Natural killer cell treated with Interleukin-12 subunit alpha and Interleukin-12 subunit beta and Interleukin-15 and Interleukin-18, amount 100 ng/mL, for 72 hours (primary cell): ENCODE results near the gene MEI1. TPM values are rescaled to one million over a fixed set of nuclear protein-coding genes. Genes with fewer than 3 reads are reported as not detected.
"Not testable (repeated sequence)": the region's sequence is repeated elsewhere in the genome, so short reads cannot be mapped to it uniquely, and the experiment has no call there.

Experiments
- ATAC-seq, 2 donors: fragments of 150-1000 bp; cut with Tn5 transposase in 1 of 2; sonication (Bioruptor Pico), chemical (Tn5 transposase) in 1 of 2; 2 replicates each; pipeline ENCODE4 v1.10.0; 2021
- DNase-seq: peaks from one replicate; pipeline ENCODE4 v3.0.0; 2022; ENCODE audit warnings: low spot score
- H3K27ac Mint-ChIP-seq, 2 donors: 1 replicate in 1 of 2; 2 replicates in 1 of 2; pipeline ENCODE4 v1.8.0; 2022; ENCODE audit warnings: mixed read lengths in 2 of 2, mild to moderate bottlenecking in 1 of 2, moderate library complexity in 1 of 2
- H3K27me3 Mint-ChIP-seq, 2 donors: 1 replicate in 1 of 2; 2 replicates in 1 of 2; pipeline ENCODE4 v1.8.0; 2022; ENCODE audit warnings: mixed read lengths in 2 of 2
- H3K36me3 Mint-ChIP-seq: one replicate; pipeline ENCODE4 v1.8.0; 2022; ENCODE audit warnings: mixed read lengths
- H3K4me1 Mint-ChIP-seq, 2 donors: 1 replicate in 1 of 2; 2 replicates in 1 of 2; pipeline ENCODE4 v1.8.0; 2022; ENCODE audit warnings: low read depth in 2 of 2, mixed read lengths in 2 of 2, mild to moderate bottlenecking in 1 of 2
- H3K4me3 Mint-ChIP-seq: one replicate; pipeline ENCODE4 v1.8.0; 2022; ENCODE audit warnings: mixed read lengths
- H3K9me3 Mint-ChIP-seq: 2 replicates; pipeline ENCODE4 v1.8.0; 2022; ENCODE audit warnings: mixed read lengths
- total RNA-seq, 2 donors: library from RNA; stranded (reverse); gene quantifications; one replicate each; pipeline ENCODE4 v1.2.3, GENCODE V29; 2022

The MEI1 gene
- total RNA-seq, 2 donors from 2014 or later, result 20.2 to 82.7 TPM

- H3K36me3 Mint-ChIP-seq, result peaks cover 27% of the 10 kb centered on the region
Measured at GRCh38 chr22:41664951-41665350, 34.4 kb upstream of the MEI1 start.

GRCh38 chr22:41668971-41669911 is 30.1 kb upstream of the MEI1 start:
- Mint-ChIP-seq H3K36me3 (peaks cover under 1% of the 10 kb centered on the region), H3K27ac (no peak overlapping the region), H3K4me3 (no peak overlapping the region), H3K27me3 (no peaks in the 10 kb centered on the region), H3K9me3 (no peaks in the 10 kb centered on the region), H3K4me1 (peaks cover 14 to 24% of the 10 kb centered on the region in 2 donors)
- ATAC-seq (no peak), DNase-seq (no peak)

More at GRCh38 chr22:41664951-41665350, 34.4 kb upstream of the MEI1 start:
- ATAC-seq (no peak), DNase-seq (no peak)
- Mint-ChIP-seq H3K27ac (no peak overlapping the region), H3K27me3 (no peaks in the 10 kb centered on the region), H3K9me3 (no peaks in the 10 kb centered on the region), H3K4me3 (no peak overlapping the region), H3K4me1 (peaks cover 11 to 18% of the 10 kb centered on the region in 2 donors)

- not testable (repeated sequence) for DNase-seq, ATAC-seq, H3K27ac Mint-ChIP-seq, H3K27me3 Mint-ChIP-seq, H3K9me3 Mint-ChIP-seq, H3K36me3 Mint-ChIP-seq, H3K4me3 Mint-ChIP-seq
- H3K4me1 Mint-ChIP-seq, result peaks cover 12 to 18% of the 10 kb centered on the region in 2 donors
Measured at GRCh38 chr22:41672096-41672495, 27.2 kb upstream of the MEI1 start.

- Mint-ChIP-seq H3K27ac (no peak overlapping the region), H3K9me3 (no peaks in the 10 kb centered on the region), H3K27me3 (no peaks in the 10 kb centered on the region), H3K4me3 (no peak overlapping the region), H3K36me3 (peaks cover 6% of the 10 kb centered on the region), H3K4me1 (peaks cover 7 to 17% of the 10 kb centered on the region in 2 donors)
- DNase-seq (no peak), ATAC-seq (no peak)
Measured at GRCh38 chr22:41672780-41673509, 26.4 kb upstream of the MEI1 start.

GRCh38 chr22:41674846-41675340 is 24.4 kb upstream of the MEI1 start:
- Mint-ChIP-seq H3K9me3 (no peaks in the 10 kb centered on the region), H3K27me3 (no peaks in the 10 kb centered on the region), H3K4me1 (peaks cover 7 to 15% of the 10 kb centered on the region in 2 donors), H3K27ac (no peak overlapping the region), H3K36me3 (peaks cover 7% of the 10 kb centered on the region), H3K4me3 (no peak overlapping the region)
- ATAC-seq (no peak), DNase-seq (no peak)

GRCh38 chr22:41676134-41676533 is 23.2 kb upstream of the MEI1 start:
- H3K27me3 Mint-ChIP-seq, result no peaks in the 10 kb centered on the region
- ATAC-seq (no peak), DNase-seq (no peak)
- peak overlapping the region in 1 of 2 donors; percentile 8 for H3K27ac Mint-ChIP-seq
- no peaks in the 10 kb centered on the region for H3K9me3 Mint-ChIP-seq
- peaks cover 11 to 18% of the 10 kb centered on the region in 2 donors for H3K4me1 Mint-ChIP-seq
- no peak overlapping the region for H3K4me3 Mint-ChIP-seq
- H3K36me3 Mint-ChIP-seq, result peaks cover 7% of the 10 kb centered on the region

- ATAC-seq (peak; percentile 43 to 47), DNase-seq (no peak)
- peak overlapping the region; percentile 92 to 97 for H3K27ac Mint-ChIP-seq
- H3K9me3 Mint-ChIP-seq, result no peaks in the 10 kb centered on the region
- no peaks in the 10 kb centered on the region for H3K27me3 Mint-ChIP-seq
- peaks cover 7% of the 10 kb centered on the region for H3K36me3 Mint-ChIP-seq
- H3K4me1 Mint-ChIP-seq, result peaks cover 15 to 16% of the 10 kb centered on the region in 2 donors
- H3K4me3 Mint-ChIP-seq, result peak overlapping the region; percentile 100
Measured at GRCh38 chr22:41681616-41682015, 17.7 kb upstream of the MEI1 start.

GRCh38 chr22:41682033-41682807 is 17.1 kb upstream of the MEI1 start:
- ATAC-seq (peak; percentile 95 to 98), DNase-seq (peak; percentile 89)
- H3K27ac Mint-ChIP-seq, result peak overlapping the region; percentile 92 to 97
- H3K4me3 Mint-ChIP-seq, result peak overlapping the region; percentile 100
- no peaks in the 10 kb centered on the region for H3K27me3 Mint-ChIP-seq
- H3K36me3 Mint-ChIP-seq, result peaks cover 7% of the 10 kb centered on the region
- peaks cover 16 to 17% of the 10 kb centered on the region in 2 donors for H3K4me1 Mint-ChIP-seq
- H3K9me3 Mint-ChIP-seq, result no peaks in the 10 kb centered on the region

GRCh38 chr22:41683052-41683451 is 16.3 kb upstream of the MEI1 start:
- Mint-ChIP-seq H3K4me3 (peak overlapping the region; percentile 100), H3K9me3 (no peaks in the 10 kb centered on the region), H3K36me3 (no peaks in the 10 kb centered on the region), H3K27ac (peak overlapping the region; percentile 92 to 97), H3K27me3 (no peaks in the 10 kb centered on the region), H3K4me1 (peaks cover 19 to 26% of the 10 kb centered on the region in 2 donors)
- DNase-seq (no peak), ATAC-seq (no peak)

GRCh38 chr22:41683616-41684015 is 15.7 kb upstream of the MEI1 start:
- H3K4me1 Mint-ChIP-seq, result peaks cover 18 to 29% of the 10 kb centered on the region in 2 donors
- no peaks in the 10 kb centered on the region for H3K9me3 Mint-ChIP-seq
- ATAC-seq (no peak), DNase-seq (no peak)
- H3K27me3 Mint-ChIP-seq, result no peaks in the 10 kb centered on the region
- peak overlapping the region in 1 of 2 donors; percentile 97 for H3K27ac Mint-ChIP-seq
- H3K4me3 Mint-ChIP-seq, result peak overlapping the region; percentile 42
- no peaks in the 10 kb centered on the region for H3K36me3 Mint-ChIP-seq

GRCh38 chr22:41684194-41684593 is 15.1 kb upstream of the MEI1 start:
- Mint-ChIP-seq H3K27me3 (no peaks in the 10 kb centered on the region), H3K9me3 (no peaks in the 10 kb centered on the region), H3K4me3 (no peak overlapping the region), H3K36me3 (no peaks in the 10 kb centered on the region), H3K4me1 (peaks cover 22 to 33% of the 10 kb centered on the region in 2 donors), H3K27ac (peak overlapping the region in 1 of 2 donors; percentile 38)
- DNase-seq, result no peak
- ATAC-seq, result no peak

GRCh38 chr22:41686890-41687289 is 12.4 kb upstream of the MEI1 start:
- H3K36me3 Mint-ChIP-seq, DNase-seq: not testable (repeated sequence)
- H3K27ac Mint-ChIP-seq, result peak overlapping the region; percentile 95 to 98

GRCh38 chr22:41687901-41688364 is 11.4 kb upstream of the MEI1 start:
- Mint-ChIP-seq H3K36me3 (no peaks in the 10 kb centered on the region), H3K4me3 (peak overlapping the region; percentile 91), H3K27ac (peak overlapping the region; percentile 95 to 98), H3K27me3 (no peaks in the 10 kb centered on the region), H3K9me3 (no peaks in the 10 kb centered on the region), H3K4me1 (peaks cover 17 to 23% of the 10 kb centered on the region in 2 donors)
- peak; percentile 12 to 47 for ATAC-seq
- DNase-seq, result no peak

More at GRCh38 chr22:41686890-41687289, 12.4 kb upstream of the MEI1 start:
- not testable (repeated sequence) for ATAC-seq, H3K9me3 Mint-ChIP-seq, H3K27me3 Mint-ChIP-seq
- peaks cover 22 to 27% of the 10 kb centered on the region in 2 donors for H3K4me1 Mint-ChIP-seq
- H3K4me3 Mint-ChIP-seq, result peak overlapping the region; percentile 91
